ENCODE measurements around the gene FAM13A.

DNA sequence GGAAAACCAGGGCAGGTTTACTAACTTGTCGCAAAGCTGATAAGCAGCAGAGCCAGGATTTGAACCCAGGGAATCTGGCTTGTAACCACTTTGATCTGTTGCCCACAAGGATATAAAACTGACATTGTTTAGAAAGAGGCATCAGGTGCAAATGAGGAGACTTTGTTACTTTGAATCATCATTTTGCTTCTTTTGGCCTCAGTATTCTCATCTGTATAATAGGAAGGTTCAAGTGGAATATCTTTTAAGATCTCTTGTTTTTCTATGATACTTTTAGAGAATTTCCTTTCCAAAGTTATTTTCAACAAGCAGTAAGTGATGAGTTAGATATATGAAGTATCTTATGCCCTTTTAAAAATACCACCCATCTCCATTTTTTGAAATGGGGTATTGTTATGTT, 301.5 kb downstream of the FAM13A start:
- TF ChIP-seq, protein P1, sequence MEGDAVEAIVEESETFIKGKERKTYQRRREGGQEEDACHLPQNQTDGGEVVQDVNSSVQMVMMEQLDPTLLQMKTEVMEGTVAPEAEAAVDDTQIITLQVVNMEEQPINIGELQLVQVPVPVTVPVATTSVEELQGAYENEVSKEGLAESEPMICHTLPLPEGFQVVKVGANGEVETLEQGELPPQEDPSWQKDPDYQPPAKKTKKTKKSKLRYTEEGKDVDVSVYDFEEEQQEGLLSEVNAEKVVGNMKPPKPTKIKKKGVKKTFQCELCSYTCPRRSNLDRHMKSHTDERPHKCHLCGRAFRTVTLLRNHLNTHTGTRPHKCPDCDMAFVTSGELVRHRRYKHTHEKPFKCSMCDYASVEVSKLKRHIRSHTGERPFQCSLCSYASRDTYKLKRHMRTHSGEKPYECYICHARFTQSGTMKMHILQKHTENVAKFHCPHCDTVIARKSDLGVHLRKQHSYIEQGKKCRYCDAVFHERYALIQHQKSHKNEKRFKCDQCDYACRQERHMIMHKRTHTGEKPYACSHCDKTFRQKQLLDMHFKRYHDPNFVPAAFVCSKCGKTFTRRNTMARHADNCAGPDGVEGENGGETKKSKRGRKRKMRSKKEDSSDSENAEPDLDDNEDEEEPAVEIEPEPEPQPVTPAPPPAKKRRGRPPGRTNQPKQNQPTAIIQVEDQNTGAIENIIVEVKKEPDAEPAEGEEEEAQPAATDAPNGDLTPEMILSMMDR (IDR thresholded peaks at IDR 0.05), result no peak
- no peak for TF ChIP-seq POLR2A (IDR thresholded peaks at IDR 0.05)

Data from esophagus squamous epithelium (tissue), 4 donors.